Esophagus muscularis mucosa (tissue), 3 donors: Measurements from ENCODE around the gene AKT3.

Experiments used
- CTCF ChIP-seq, 3 experiments: fragments of 200-600 bp in 2 of 3; fragments of 450-650 bp in 1 of 3; sonication (generic) in 2 of 3; IDR thresholded peaks; one replicate each; pipeline ENCODE4 v1.5.1; 2017 to 2019; ENCODE audit warnings: antibody characterized with exemption in 3 of 3, mild to moderate bottlenecking in 2 of 3, moderate library complexity in 1 of 3
- EP300 ChIP-seq: sonication (generic); formaldehyde crosslinking; IDR thresholded peaks from one replicate; pipeline ENCODE4 v1.6.1; 2017; ENCODE audit warnings: antibody characterized with exemption

GRCh38 chr1:243883551-243883950 lies 33.5 kb upstream of the AKT3 start:
- TF ChIP-seq CTCF (IDR thresholded peaks at IDR 0.05) = no peak
- TF ChIP-seq EP300 = no peak
